HG03442 (cell line): ENCODE measurements around the gene ICE1.

ENCODE experiments used
- ATAC-seq: cut with Tn5 transposase; IDR thresholded peaks from one replicate; pipeline ENCODE4 v1.9.1; 2021; ENCODE audit warnings: mild to moderate bottlenecking, moderate library complexity; ENCODE audit not compliant: unreplicated experiment

Gene ICE1

GRCh38 chr5:5532306-5533076 lies 110.0 kb downstream of the ICE1 start:
- no peak for ATAC-seq

- ATAC-seq = no peak
These were observed 111.5 kb downstream of the ICE1 start for GRCh38 chr5:5533927-5534326.

GRCh38 chr5:5534333-5534732 lies 111.9 kb downstream of the ICE1 start:
- ATAC-seq = no peak

- no peak for ATAC-seq
These were observed 114.4 kb downstream of the ICE1 start for GRCh38 chr5:5536871-5537270.

GRCh38 chr5:5537426-5537825 lies 114.9 kb downstream of the ICE1 start:
- ATAC-seq = no peak

GRCh38 chr5:5539590-5539989 lies 117.1 kb downstream of the ICE1 start:
- ATAC-seq = no peak
